Islet of Langerhans (tissue), 1 donor: ENCODE measurements around the gene DCN.

ENCODE experiments used
- FAIRE-seq: peaks from one replicate; lab custom pipeline; 2011; peaks lifted over from hg19 to GRCh38; lab: Jason Lieb, UNC

Gene DCN

DNA sequence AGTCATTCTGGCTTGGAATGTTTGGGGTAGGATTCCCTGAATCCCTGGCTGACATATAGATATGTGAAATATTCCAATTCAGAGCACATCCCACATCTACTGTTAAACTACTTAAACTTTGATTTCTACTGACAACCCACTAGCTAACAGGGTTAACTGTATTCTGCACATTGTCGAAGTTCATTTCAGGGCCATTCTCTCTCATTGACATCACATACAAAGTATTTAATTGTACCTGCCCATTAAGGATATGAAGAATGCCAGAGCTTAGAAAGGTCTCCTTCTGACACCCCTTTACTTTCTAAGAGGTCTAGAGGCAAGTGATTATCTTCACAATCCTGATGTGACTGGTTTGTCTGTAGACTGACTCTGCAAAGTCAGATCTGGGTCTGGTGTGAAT, 2.8 kb upstream of the DCN start:
- FAIRE-seq, result no peak

DNA sequence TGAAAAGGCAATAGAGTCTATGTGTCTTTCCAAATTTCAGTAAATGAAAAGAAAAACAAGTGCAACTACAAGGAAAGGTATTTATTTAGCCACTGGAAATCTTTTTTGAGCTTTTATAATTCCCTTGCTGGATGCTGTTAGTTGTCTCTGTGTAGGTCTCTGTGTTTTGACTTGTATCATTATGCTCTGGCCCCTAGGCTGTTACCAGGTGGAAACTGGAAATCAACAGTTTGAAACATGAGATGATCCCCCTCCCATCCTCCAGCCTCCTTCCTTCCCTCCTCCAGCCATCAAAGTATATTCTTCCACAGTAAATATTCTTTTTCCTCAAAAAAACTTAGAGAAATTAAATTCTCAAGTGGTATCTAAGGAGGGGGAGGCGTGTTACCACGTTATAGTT, 934 bp upstream of the DCN start:
- FAIRE-seq, result no peak

DNA sequence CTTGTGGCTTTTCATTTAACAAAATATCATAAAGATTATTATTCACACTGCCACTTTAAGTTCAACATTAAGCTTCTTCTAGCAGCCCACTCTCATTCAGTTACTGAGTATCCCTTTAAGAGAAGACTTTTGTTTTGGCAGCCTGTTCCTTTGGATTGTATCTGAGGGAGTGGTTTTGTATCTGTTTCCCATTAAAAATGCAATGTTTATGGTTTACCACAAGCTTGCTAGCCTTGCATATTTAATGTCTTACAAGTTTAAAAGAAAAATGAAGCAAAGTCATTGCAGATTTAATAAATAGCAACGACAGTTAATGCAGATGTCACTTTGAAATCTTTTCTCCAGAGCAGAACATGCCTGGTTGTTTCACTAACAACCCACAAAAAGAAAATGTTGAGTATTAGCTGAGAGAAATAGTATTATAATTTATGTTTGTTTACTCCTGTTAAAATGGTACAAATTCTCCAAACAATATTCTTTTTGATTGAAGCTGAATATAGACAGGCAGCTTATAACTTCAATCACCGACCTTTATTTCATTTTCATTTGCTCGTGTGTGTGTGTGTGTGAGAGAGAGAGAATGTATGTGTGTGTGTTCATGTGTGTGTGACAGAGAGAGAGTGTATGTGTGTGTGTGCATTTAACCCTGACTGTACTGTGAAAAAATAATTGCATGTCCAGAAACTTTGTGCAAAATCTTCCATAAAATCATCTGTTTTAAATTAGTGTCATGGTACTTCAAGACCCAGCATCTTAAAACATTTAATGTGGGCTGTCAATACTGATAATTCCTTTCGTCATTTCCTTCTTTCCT, 1.8 kb downstream of the DCN start:
- FAIRE-seq, result no peak

DNA sequence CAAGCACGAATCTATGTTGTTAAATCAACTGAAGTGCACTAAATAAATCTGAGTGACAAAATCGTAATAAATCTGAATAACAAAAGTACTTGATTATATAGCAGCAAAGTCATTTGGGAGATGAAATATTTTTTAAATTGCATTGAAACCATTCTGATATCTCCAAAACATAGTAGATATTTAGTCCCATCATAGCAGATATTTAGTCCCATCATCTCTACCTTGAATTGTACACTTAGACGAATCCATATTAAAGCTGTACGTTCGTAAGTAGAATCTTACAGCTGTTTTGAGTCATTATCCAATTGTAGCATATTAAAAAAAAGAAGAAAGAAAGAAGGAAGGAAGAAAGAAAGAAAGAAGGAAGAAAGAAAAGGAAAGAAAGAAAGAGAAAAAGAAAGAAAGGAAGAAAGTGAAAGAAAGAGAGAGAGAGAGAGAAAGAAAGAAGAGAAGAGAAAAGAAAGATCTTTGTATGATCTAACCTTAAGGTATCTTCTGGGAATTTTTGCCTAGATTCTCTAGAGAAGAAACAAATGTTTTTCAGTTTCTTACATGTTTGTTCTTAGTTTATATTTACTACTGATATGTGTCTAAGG, 2.6 kb downstream of the DCN start:
- no peak for FAIRE-seq

DNA sequence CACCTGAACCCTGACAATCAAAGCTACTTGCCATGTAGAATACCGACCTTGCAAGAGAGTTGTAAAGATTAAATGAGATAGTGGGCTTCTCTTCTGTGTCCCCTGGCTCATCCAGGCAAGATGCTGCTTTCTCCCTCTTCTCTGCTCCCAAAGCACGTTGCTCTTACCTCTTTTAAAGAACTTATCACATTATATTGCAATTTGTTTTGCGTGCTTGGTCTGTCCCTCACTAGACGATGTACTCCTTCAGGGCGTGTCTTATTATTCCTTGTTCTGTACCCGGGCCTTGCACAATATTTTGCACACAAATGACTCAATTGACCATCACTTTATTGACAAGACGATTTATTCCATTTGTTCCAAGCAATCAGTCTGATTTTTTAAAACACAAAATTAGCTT, 3.3 kb downstream of the DCN start:
- no peak for FAIRE-seq

DNA sequence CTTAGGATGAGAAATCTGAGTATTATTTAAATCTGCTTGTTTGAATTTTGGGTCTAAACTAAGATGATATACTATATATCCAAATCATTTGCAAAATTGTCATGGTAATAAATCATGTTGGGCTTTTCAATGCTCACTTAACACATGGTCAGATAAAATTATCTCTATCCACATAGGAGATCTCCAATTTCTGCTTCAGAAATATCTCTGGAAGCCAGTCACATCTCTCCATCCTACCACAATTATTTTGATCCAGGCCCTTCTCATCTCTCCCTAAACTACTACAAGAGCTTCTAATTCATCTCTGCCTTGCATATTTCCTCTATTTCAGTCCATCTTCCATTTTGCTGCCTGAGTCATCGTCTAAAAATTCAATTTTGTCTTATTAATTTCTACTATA, 3.8 kb downstream of the DCN start:
- no peak for FAIRE-seq

DNA sequence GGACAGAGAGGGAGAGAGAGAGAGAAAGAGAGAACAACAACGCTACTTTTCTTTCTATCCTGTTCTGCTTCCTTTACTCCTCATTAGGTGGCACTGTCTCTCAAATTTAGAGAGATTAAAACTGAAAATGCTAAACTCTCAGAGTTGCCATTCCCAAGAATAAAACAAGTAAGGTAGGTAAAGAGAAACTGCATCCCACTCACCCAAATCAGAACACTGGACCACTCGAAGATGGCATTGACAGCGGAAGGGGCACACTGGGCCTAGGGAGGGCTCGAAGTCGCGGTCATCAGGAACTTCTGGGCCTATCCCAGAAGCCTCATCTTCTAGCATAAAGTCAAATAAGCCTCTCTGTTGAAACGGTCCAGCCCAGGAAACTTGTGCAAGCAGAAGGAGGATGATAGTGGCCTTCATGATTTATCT, 4.5 kb downstream of the DCN start:
- FAIRE-seq, result no peak

DNA sequence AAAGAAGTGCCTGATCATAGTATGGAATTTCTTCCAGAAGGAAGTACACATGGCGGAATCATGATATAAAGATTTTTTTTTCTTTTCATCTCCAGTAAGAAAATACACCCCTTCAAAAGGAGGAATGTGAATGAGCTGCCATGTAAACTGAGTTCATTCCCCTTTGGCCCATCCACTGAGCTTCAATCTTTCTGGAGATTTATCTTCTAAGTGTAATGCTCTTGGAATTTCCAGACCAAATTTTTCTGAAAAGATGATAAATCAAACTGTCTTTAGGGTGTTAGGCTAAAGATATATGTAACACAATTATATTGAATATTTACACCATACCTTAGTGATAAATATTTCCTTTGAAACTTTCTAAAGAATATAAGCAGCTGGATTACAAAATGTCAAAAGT, 5.2 kb downstream of the DCN start:
- FAIRE-seq, result no peak

DNA sequence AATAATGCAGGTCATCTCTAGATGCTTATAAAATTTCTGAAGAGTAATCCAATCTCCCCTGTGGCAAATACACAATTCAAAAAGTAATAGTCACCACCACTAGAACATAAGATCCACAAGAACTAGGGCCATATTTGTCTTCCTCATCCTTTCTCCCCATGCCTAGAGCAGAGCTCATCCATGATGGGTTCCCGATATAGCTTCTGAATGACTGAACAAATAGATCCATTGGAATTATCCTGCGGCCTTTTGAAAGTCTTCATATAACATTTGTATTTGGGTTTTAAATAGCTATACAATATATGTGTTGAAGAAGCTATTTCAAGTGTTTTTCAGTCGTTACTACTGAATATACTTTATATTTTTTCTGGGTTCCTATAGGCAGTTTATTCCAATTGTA, 5.7 kb downstream of the DCN start:
- FAIRE-seq, result no peak

DNA sequence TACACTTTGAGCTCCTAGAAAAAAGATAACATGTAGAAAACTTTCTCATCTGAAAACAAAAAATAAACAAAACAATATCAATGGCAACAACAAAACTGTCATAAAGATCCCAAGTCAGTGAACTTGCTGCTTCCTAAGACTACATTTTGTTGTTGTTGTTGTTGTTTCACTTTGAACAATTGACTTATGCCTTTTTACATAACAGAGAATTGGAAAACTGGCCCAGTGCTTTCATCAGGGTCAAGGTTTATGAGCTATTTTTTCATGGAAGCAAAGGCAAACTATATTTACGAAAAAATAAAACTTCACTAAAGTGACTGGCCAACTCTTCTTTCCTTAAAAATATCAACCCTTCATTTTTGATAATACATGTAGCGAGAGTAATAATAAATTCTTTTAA, 6.3 kb downstream of the DCN start:
- no peak for FAIRE-seq

DNA sequence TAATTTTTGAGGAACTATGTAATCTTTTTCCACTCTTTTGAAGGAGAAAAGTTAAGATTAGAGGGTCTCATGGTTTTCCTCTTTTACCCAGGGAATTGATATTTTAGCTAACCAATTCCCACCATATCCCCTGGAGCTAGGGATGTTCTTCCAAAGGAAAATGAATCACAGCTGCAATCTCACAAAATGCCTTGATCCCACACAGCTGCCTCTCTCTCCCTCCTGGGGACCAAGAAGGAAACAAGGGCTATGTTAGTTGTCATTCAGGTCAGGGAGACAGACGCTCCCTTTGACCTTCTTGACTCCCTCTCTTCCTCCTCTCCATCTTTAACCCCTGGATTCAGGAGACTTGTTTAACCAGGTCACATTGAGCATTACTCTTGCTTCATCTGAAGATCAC, 9.5 kb downstream of the DCN start:
- FAIRE-seq, result no peak

DNA sequence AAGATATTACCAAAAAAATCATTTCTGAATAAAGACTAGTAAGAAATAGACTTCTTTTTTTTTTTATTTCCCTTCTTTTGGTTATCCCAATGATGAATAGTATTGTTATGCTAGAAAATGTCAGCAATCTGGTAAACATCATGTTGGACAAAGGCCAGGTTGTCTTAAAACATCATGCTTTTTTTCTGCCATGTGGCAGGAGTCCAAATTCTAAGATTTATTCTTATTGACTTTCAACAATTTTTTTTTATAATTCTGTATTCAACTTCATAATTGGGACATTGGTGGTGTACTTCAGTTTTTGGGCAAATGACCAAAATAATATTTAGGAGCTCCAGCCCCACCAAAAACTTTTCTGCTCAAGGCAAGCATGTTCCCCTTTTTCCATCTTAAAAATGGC, 10.5 kb downstream of the DCN start:
- FAIRE-seq, result no peak

DNA sequence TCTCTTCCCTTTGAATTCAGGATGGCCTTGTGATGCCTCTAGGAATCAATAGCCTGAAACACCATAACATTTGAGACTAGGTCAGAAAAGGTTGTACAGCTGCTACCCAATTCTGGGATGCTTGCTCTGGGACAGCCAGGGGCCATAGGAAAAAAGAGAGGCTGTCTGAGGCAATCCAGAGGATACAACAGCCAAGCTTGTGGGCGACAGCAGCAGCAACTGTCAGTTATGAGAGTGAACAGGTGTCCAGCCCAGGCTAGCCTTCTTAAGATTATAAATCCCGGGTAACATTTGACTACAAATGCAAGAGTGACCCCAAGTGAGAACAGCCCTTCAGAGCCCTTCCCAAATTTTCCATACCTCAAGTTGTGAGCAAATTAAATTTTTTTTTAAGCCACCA, 11.1 kb downstream of the DCN start:
- no peak for FAIRE-seq

DNA sequence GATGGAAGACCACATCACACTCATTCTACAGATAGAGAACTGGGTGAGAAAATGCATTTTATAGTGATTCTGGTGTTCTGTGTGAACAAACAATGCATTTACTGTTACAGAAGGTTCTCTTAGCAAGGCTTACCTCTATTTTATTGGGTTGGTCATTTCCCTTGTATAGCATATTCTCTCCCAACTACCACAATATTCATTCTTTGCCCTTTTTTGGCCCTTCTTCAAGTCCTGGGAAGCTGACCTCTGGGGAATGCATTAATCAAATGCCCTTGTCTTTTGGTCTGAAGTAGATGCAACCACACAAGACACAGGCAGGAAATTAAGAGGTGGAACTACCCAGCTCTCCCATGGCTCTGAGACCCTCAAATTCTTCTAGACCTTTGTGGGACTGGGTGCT, 19.5 kb downstream of the DCN start:
- FAIRE-seq, result no peak

DNA sequence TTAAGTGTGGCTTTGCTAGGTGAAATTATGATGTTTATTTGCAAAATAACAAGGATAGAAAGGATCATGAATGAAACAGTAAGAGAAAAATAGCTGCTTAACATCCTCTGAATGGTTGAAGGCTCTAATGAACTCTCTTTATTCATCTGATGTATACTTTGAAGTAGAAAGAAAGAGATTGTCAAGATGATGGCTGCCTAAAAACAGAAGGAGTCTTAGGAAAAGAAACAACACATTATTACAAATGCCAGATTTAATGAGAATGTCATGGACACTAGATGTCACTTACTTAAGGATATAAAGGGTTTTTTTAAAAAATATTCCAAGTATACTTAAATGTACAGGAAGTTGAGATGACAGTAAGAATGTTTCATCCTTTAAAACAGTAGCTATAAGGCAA, 21.6 kb downstream of the DCN start:
- no peak for FAIRE-seq

DNA sequence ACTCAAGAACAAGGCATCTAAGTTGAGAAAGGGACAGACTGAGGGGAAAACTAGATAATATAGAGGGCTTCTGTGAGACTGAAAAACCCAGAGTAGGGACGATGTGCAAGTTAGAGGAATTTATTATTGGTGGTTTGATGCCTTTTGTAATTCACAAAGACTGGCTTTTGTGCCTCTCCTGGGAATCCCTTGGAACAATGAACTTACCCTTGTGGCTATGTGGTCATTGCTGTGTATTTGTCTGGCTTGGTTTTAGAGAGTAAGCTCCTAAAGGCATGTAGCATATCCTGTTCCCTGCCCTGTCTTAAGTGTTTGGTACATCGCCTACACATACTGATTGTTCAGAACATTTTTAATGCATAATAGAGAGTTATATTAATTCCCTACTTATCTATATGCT, 26.6 kb downstream of the DCN start:
- FAIRE-seq, result no peak

DNA sequence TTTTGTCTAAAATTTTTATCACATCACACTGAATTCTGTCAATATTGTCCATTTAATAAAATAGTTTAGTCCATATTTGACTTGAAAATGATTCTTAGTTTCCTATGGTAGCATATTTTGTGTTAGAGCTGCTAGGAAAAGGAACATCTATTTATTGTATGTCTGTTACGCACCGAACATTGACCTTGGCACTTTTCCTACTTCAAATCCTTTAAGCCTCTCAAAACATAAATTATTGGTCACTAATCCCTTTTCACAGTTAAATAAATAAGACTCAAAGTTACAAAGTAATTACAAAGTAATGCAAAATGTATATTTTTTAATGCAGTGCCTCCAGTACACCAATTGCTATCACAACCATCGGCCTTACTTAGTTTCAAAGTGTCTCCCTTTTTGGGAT, 28.5 kb downstream of the DCN start:
- no peak for FAIRE-seq

DNA sequence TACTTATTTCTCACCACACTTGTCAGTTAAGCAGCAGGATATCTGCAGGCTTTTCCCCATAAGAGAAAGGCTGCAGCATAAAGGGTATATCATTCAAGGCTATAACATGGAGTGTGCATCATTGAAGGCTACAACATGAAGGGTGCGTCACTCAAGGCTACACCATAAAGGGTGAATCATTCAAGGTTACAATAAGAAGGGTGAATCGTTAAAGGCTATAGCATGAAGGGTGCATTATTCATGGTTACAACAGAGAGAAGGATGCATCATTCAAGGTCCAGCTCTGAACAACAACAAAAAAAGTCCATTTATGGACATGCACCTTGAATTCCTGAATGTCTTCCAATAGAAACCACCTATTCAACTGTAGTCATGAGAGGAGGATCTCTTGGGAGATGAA, 38.6 kb downstream of the DCN start:
- FAIRE-seq, result no peak

DNA sequence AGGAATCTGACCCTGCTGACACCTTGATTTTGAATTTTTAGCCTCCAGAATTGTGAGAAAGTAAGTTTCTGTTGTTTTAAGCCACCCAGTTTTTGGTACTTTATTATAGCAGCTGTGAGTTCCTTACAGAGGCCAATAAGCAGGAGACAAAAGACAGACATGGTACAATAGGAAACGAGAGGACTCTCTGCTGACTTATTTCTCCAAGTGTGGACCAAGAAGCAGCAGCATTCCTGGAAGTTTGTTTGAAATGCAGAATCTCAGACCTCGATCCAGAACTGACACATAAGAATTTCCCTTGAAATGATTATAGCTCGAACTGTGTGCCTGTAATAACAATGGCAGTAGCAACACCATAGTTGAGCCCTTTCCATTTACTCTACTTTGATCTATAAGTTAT, 39.4 kb downstream of the DCN start:
- no peak for FAIRE-seq

DNA sequence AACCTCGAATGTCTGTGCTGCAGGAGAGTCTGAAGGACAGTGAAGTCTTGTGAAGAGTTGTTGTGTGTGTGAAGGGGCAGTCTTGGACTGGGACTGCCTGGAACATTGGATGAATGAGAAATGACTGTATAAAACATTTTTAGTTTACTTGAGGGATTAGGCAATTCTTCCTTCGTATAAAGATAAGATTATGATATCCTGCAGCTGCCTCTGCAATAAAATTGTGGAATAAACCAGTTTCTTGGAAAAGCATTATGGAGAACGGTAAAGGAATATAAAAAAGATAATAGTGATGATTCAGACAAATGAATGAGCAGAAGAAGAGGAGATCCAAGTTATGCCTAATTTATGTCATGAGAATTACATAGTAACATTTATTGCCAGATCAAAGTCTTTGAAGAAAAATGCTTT, 40.4 kb downstream of the DCN start:
- no peak for FAIRE-seq

DNA sequence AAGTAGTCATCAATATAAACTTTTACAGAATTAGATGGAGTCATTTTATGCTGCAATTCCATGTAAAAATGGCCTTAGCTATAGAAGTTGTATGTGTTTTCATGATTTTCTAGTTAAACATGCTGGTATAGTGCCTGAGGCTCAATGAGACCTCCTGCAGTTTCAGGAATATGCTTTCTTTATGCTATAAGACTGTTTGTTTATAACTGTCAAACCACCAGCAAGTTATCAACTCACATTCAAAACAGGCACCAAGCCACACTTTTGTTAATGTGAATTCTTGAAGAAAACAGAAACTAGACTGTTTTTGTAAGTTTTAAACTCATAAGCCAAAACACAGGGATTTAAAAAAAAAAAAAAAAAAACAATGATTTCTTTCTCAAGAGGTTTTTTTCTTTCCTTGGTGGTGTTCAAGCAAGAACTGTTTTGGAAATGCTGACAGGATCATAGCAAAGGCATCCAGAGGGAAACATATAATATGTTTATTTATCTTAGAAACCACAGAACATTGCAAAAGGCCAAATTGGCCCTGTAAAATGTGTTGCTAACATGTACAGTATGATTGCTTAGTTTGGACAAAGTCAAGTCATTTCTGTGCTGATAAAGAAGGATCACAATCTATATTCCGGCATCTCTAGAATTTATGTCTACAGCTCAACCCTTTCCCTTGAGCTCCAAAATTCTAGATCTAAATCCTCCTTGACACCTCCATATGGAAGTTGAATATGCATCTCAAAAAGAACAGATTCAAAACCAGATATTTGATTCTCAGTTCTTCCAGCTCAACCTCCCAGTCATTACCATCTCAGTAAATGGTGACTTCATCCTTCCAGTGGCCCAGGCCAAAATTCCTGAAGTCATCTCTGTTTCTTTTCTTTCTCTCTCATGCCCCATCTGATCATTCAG, 42.3 kb downstream of the DCN start:
- FAIRE-seq, result no peak

DNA sequence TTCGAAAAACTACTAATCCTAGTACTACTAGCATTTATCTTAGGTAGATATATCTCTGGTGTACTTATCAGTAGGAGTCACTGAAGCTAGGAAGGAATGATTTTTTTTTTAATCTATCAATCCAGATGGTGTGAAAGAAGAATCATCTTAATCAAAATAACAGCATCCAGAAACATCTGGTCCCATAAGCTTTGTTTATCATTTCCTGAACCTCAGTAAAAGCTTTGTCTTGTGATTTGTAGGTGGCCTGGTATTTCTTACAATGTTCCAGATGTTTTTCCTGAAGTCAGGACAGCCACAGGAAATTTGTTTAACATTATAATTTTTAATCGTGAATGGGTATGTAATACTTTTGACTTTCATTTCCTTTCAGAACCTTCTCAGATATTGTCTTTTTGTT, 43.3 kb downstream of the DCN start:
- no peak for FAIRE-seq

DNA sequence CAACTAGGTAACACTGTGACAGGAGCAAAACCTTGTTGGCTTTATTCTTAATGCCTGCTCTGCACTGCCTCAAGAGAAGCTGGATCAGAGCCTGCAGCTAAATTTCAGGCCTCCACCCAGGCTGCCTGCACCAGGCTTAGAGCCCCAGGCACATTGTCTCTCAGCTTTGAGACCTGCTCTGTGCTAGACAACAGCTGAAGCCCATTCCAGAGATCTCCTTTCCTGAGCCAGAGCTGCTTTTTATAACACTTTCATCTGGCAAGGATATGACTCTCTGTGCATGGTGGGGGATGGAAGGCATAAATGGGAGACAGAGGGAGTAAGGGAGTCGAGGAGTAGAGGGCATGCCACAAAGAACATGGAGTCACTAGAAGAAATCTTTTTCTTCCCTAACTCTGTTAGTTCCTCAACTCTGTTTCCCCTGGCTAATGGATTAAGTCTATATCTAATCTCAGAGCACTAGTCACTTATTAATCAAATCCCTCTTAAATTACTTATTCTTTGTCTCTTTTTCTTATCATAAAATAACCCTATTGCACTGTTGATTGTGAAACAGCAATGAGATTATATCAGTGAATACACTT, 44.2 kb downstream of the DCN start:
- FAIRE-seq, result no peak
